Bronchial epithelial cell (primary cell): ENCODE measurements around the gene VWF. TPM values are rescaled to one million over a fixed set of nuclear protein-coding genes. Genes with fewer than 3 reads are reported as not detected.

Experiments used
- DNase-seq: peaks from one replicate; pipeline ENCODE4 v3.0.0-alpha.2; 2010; ENCODE audit warnings: low read depth
- FAIRE-seq: peaks from 2 replicates; lab custom pipeline; 2011; peaks lifted over from hg19 to GRCh38; lab: Jason Lieb, UNC
- H3K27me3 ChIP-seq: 2 replicates; pipeline ENCODE4 v1.5.1; 2011; ENCODE audit warnings: low read length; ENCODE audit not compliant: control insufficient read depth, insufficient read depth
- H3K36me3 ChIP-seq: 2 replicates; pipeline ENCODE4 v1.5.1; 2011; ENCODE audit warnings: low read length; ENCODE audit not compliant: control insufficient read depth, insufficient read depth
- H3K4me3 ChIP-seq: 2 replicates; pipeline ENCODE4 v1.5.1; 2011; ENCODE audit warnings: mild to moderate bottlenecking, low read depth, low read length, control low read depth
- total RNA-seq: library from RNA; depleted of rRNA; stranded (reverse); fragments of >200 nt; gene quantifications from 2 replicates; pipeline ENCODE4 v1.2.1, GENCODE V29; 2014
- TF ChIP-seq, protein P1 (sequence below): IDR thresholded peaks from 2 replicates; pipeline ENCODE4 v1.5.1; 2011; ENCODE audit warnings: mild to moderate bottlenecking, moderate library complexity, low read length, control low read depth, inconsistent platforms; ENCODE audit not compliant: insufficient read depth, severe bottlenecking

Gene VWF
- total RNA-seq, 1 donor from 2014 or later, result 0.26 TPM

DNA sequence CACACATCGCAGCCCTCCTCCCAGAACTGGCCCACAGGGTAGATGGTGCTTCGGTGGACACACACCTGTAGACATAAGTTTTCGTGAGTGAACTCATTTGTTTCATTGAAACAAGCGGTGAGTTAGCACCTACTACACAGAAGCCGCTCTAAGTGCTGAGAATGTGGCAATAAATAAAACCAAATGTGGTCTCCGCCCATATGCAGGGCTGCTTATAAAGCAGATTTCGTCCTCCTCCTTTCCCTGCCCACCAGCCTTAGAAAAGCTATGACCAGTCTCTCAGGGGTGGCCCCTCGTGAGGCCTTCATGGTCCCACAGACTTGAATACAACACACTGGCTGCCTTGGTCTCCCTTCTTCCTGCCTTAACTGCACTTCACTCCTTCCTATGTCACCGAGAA lies 148.3 kb downstream of the VWF start:
- no peaks in the 10 kb centered on the region for H3K36me3 ChIP-seq
- no peak overlapping the region for H3K4me3 ChIP-seq
- DNase-seq (no peak), FAIRE-seq (no peak)
- TF ChIP-seq, protein P1, sequence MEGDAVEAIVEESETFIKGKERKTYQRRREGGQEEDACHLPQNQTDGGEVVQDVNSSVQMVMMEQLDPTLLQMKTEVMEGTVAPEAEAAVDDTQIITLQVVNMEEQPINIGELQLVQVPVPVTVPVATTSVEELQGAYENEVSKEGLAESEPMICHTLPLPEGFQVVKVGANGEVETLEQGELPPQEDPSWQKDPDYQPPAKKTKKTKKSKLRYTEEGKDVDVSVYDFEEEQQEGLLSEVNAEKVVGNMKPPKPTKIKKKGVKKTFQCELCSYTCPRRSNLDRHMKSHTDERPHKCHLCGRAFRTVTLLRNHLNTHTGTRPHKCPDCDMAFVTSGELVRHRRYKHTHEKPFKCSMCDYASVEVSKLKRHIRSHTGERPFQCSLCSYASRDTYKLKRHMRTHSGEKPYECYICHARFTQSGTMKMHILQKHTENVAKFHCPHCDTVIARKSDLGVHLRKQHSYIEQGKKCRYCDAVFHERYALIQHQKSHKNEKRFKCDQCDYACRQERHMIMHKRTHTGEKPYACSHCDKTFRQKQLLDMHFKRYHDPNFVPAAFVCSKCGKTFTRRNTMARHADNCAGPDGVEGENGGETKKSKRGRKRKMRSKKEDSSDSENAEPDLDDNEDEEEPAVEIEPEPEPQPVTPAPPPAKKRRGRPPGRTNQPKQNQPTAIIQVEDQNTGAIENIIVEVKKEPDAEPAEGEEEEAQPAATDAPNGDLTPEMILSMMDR, result no peak
- no peaks in the 10 kb centered on the region for H3K27me3 ChIP-seq

DNA sequence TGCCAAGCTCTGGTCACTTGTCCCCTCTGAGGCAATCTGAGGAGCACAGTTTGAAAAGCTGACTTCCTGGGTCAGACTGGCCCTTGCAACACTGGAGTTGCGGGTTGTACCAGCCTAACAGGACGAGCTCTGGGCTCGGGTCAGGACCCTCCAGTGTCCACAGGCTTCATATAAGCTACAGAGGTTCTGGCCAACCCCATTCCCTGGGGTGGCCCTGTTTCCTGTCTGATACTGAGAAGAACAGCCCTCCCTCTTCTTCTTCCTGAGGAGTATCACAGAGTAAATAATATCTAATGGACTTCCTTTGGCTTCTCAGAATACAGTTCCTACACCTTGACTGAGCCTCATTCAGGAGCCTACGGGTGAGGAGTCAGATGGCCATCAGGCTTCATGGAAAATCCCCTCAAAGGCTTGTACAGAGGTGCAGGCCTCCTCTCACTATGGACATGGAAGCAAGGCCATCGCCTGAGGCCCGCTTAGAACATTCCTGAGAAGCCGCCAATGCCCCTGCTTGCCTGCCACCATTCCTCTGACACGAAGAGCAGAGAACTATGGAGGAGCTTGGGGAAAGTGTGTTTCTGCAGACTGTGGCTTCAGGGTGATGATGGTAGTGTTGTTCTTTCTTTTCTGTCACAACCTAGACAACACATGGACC lies 150.9 kb downstream of the VWF start:
- Histone ChIP-seq H3K4me3 (no peak overlapping the region), H3K36me3 (no peaks in the 10 kb centered on the region), H3K27me3 (no peaks in the 10 kb centered on the region)
- FAIRE-seq (no peak), DNase-seq (no peak)
- TF ChIP-seq, protein P1, result no peak

DNA sequence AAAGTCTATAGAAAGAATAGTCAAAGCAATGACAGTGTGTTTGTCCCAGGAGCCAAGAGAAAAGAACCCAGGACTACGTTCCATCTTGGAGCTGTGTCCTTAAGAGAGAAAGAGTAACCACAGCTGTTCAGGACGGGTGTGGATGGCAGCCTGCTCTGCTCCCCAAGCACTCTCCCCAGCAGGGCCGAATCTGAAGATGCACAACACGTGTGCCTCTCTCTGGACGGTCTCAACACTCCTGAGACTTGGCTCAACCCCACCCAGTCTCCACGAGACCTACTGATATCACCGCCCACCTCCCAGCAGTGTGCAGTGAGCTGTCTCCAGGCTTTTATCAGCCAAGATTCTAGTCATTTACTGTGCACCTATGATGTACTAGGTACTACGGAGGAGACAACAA lies 152.1 kb downstream of the VWF start:
- no peaks in the 10 kb centered on the region for H3K36me3 ChIP-seq
- H3K4me3 ChIP-seq, result no peak overlapping the region
- DNase-seq, result no peak
- H3K27me3 ChIP-seq, result no peaks in the 10 kb centered on the region
- TF ChIP-seq, protein P1, result no peak
- FAIRE-seq, result peak; percentile 36

DNA sequence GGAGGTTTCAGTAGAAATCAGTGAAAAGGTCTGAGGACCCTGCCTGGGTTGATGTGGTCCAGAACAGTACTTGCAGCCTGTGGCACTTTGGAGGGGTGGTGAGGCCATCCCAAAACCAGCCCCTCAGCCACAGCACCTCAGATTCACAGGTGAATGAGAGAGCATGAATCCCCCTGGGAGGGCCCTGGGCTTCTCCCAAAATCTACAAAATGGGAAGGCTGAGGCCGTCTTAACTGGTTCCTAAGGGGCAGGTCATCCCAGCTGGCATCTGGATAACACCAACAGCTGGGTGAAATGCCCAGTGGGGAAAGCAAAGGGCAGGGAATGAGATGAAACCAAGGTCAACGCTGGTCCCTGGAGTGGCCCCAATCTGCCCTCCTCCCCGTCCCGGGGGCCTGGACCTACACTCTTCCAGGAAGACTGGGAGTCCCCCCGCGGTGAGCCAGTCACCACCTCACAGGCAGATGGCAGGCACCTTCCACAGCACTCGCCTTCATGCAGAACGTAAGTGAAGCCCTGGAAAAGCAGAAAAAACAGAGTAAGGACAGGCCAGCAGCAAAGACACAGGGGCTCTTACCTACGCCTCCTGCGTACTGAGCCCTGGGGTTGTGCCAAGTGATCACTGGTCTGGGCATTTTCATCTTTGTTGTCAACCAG lies 153.1 kb downstream of the VWF start:
- Histone ChIP-seq H3K27me3 (no peaks in the 10 kb centered on the region), H3K4me3 (no peak overlapping the region), H3K36me3 (no peaks in the 10 kb centered on the region)
- FAIRE-seq, result no peak
- DNase-seq, result no peak
- TF ChIP-seq, protein P1, result no peak

DNA sequence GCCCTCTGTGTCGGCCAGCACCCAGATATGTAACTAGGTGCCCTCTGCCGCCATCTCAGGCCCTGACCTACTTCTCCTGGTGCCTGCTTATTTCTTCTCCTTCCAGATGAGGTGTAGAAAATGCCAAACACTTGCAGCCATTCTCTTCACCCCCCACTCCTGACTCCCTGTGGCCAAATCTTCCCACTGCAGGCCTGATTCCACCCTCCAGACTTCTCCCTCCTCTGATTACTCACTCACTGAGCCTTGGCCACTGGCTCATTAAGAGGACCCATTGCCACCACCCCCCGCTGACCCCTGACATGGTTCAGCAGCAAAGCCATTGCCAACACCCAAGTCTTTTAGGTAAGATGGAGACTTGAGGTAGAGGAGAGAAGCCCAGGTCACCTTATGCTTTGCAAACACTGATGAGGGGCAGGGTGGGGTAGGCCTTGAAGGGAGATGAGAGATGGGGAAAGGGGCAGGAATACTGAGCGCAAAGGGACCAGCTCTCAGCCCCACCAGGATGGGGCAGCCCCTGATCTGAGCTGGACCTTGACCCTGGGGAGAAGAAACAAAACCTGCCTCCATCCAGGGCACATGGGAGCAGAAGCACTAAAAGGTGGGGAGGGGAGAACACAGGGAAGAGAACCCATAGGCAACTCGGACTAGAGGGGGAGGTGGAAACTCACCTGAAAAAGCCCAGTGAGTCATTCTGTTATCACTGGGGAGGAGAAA lies 154.3 kb downstream of the VWF start:
- TF ChIP-seq, protein P1, result no peak
- H3K36me3 ChIP-seq, result no peaks in the 10 kb centered on the region
- FAIRE-seq (no peak), DNase-seq (no peak)
- no peaks in the 10 kb centered on the region for H3K27me3 ChIP-seq
- H3K4me3 ChIP-seq, result no peak overlapping the region
